GM23248 (cell line): ENCODE measurements around the gene HJURP.

Experiments
- EZH2 ChIP-seq: fragments of 200-600 bp; sonication (generic); IDR thresholded peaks from 2 replicates; pipeline ENCODE4 v1.6.1; 2018; ENCODE audit warnings: antibody characterized with exemption, mild to moderate bottlenecking; ENCODE audit not compliant: insufficient read depth, poor library complexity, severe bottlenecking
- EZH2phosphoT487 ChIP-seq: fragments of 200-600 bp; sonication (generic); IDR thresholded peaks from 2 replicates; pipeline ENCODE4 v1.6.1; 2018; ENCODE audit warnings: antibody characterized with exemption, moderate library complexity, mild to moderate bottlenecking, low read depth; ENCODE audit not compliant: insufficient read depth

- TF ChIP-seq EZH2phosphoT487 = no peak
- TF ChIP-seq EZH2 = no peak
Measured at GRCh38 chr2:233794128-233794658, 60.1 kb downstream of the HJURP start.
